GM19438 (cell line): ENCODE measurements around the gene AARS1.
A peak's percentile ranks its signal among the peaks of the same experiment; 100 is the strongest.
"Not testable (repeated sequence)": the region's sequence is repeated elsewhere in the genome, so short reads cannot be mapped to it uniquely, and the experiment has no call there.

ENCODE experiments used
- ATAC-seq: cut with Tn5 transposase; IDR thresholded peaks from one replicate; pipeline ENCODE4 v1.9.1; 2021; ENCODE audit warnings: low read depth; ENCODE audit not compliant: unreplicated experiment

Gene AARS1

GRCh38 chr16:70276392-70276791, 12.9 kb downstream of the AARS1 start:
- ATAC-seq = no peak

DNA sequence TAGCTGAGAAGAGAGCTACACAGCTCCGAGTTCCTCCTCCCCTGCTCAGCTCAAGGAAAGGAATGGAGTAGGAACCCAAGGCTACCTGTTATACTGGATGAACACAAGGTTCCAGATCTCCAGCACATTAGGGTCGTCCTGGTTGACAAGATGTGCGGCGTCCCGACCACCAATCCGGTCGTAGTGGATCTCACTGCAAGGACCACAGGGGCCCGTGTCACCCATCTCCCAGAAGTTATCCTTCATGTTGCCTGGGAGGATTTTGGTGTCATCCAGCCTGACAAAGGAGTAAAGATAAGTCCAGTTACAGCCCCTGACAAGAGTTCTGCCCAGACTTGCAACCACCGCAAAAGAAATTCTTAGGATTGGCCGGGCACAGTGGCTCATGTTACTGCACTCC, 17.6 kb downstream of the AARS1 start:
- no peak for ATAC-seq

DNA sequence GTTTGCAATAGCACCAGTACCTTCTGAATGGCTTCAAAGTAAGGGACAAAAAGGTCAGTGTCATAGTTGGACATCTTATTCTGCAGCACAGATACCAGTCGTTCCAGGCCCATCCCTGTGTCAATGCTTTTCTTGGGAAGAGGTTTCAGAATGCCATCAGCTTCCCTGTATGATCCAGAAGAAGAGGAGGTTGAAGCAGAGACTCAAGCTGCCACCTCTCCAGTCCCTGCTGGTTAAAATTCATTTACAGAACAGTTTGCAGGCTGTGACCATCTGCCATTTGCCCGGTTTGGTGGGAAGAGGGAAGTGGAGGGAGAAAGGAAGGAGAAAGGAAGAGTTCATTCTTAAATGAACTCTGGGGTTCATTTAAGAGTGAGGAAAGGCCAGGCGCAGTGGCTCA, 19.1 kb downstream of the AARS1 start:
- no peak for ATAC-seq

DNA sequence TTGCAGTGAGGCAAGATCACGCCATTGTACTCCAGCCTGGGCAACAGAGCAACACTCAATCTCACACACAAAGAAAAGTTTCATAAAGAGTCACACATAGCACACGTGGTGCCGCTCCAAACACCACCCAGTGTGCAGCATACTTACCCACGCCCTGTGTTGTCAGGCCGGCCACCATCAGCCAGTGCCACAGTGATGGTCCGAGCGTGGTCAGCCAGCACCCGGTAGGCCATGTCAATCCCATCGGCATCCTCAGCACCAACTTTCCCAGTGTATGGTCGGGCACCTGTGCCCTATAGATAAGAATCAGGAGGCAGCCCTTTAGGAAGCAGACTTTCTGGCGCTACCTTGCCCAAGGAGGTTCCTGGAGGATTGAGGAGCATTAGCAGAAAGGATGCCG, 19.8 kb downstream of the AARS1 start:
- ATAC-seq = no peak

GRCh38 chr16:70267922-70268321, 21.4 kb downstream of the AARS1 start:
- not testable (repeated sequence) for ATAC-seq

DNA sequence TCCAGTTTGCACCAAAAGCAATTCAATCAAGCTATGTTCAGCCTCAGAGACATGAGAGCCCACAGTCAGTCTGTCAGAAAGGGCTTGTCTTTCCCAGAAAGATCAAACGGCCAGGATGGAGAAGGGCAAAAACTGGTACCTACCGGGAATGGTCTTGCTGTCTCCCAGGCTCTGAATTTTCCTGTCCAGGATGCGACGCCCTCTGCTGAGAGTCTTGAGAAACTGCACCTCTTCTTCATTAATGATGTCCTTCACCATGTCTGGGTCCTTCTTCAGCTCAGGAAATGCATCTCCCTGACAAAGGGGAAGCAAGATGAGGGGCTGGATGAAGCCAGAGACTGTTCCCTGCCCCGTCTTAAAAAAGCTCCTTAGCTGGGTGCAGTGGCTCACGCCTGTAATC, 21.8 kb downstream of the AARS1 start:
- no peak for ATAC-seq

GRCh38 chr16:70259903-70260302, 29.4 kb downstream of the AARS1 start:
- ATAC-seq = not testable (repeated sequence)

- ATAC-seq = no peak
These were observed 30.4 kb downstream of the AARS1 start for GRCh38 chr16:70258946-70259345.

GRCh38 chr16:70258065-70258464, 31.2 kb downstream of the AARS1 start:
- ATAC-seq = no peak

- ATAC-seq = no peak
These were observed 31.9 kb downstream of the AARS1 start for GRCh38 chr16:70257391-70257790.

DNA sequence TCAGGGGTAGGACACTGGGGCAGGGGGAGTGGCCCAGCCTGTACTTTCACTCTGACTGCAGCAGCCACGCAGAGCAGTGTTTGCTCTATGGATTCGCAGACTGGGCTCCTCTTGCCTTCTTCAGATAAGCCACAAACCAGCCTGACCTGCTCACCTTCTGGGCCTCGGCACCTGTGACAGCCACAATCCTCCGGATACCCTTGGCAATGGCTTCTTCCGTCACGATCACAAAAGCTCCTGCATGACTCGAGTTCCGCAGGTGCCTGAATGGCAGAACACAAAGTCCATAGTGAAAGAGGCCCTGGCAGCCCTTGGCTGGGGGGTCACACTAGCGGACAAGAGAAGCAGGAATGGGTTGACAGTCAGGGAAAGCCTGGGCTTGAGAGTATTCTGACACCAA, 33.7 kb downstream of the AARS1 start:
- ATAC-seq = no peak

DNA sequence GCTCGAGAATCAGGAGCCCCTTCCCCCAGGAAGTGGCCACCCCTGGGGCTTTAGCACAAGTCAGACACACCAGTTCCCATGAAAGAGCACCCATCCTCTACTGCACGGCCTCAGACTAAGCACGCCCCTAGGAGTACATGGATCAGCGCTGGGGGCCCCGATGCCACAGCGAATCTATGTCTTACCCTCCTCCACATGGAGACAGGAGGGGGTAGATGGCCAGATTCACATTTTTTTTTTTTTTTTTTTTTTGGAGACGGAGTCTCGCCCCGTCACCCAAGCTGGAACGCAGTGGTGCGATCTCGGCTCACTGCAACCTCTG, 34.4 kb downstream of the AARS1 start:
- no peak for ATAC-seq

GRCh38 chr16:70254180-70254964, 34.9 kb downstream of the AARS1 start:
- ATAC-seq = no peak

DNA sequence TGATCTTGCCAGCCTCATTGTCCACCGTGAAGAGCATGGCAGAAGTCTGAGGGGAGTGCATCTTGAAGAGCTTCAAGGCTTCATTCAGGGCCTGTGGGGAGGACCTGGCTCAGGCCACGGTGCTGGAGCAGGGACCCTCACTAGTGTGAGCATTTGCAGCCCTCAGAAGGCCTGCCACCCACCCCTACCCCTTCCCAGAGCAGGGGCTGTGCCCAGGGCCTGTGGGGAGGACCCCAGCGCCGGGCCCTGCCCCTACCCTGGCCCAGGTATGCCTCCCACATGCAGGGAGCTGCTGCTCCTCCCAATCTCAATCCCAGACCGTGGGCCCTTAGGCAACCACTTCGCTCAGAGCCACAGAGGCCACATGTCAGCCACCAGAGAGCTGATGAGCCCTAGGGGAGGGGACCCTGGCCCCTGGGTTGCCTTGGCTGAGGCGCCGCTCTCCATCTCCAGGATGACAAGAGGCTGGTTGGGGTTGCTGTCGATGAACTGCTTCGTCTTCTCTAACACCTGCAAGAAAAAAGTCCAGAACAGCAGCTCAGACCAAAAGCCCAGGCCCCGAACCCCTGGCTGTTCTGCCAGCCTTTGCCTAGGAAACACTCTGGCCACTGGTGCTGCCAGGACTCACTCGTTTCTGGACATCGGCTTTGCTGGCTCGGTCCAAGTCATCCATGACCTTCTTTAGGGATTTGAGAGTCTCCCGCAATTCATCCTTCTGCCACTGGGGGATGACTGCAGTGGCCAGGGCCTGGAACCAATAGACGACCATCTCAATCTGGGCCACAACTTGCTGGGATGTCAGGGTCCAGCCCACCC, 35.8 kb downstream of the AARS1 start:
- ATAC-seq = no peak

GRCh38 chr16:70252355-70252988, 36.8 kb downstream of the AARS1 start:
- no peak for ATAC-seq

GRCh38 chr16:70251629-70252354, 37.5 kb downstream of the AARS1 start, which contains the start of gene EXOSC6:
Gene EXOSC6 (minus strand): TSS chr16:70251940. CDS start chr16:70251900, 40 bp downstream.
- ATAC-seq = peak; percentile 75

DNA sequence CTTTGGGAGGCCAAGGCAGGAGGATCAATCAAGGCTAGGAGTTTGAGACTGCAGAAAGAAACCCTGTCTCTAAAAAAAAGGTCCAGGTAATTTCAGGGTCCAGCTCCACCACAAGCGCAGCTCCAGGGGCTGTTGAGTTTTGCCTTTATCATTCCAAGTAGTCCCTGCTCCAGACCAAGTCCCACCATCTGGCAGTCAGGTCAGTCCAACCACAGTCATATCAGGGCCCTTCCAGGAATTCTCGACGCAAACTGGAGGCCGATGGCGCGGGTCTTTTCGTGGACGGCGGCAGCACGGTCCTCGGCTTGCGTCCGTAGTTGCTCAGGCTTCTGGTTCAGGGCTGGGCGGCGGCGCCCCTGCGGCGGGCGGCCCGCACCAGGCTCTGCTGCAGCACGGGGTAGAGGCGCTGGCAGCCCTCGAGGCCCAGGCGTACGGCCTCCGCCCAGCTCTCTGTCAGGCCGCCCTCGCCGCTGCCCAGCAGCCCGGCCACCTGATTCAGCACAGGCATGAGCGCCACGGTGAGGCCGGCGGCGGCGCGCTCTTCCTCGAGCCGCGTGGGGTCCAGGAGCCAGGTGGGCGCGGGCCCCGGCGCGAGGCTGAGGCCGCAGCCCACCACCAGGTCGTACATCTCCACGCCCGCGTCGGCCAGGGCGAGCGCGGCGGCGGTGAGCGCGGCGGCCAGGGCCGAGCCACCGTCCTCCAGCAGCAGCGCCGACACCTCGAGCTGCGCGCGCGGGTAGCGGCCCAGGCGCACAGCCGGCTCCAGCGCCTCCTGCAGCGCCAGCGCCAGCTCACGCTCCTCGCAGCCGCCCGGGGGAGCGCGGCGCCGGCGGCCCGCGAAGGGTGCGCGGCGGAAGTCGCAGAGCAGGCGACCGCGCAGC, 38.3 kb downstream of the AARS1 start:
- peak; percentile 34 for ATAC-seq

DNA sequence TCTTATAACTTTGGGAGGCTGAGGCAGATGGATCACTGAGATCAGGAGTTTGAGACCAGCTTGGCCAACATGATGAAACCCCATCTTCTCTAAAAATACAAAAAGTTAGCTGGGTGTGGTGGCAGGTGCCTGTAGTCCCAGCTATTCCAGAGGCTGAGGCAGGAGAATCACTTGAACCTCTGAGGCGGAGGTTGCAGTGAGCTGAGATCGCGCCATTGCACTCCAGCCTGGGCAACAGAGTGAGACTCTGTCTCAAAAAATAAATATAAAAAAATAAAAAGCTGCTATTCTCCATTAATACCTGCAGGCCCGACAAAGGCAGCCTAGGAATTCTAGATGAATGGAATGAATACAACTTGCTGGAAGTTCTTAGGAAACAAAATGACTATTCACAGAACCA, 39.6 kb downstream of the AARS1 start:
- not testable (repeated sequence) for ATAC-seq

DNA sequence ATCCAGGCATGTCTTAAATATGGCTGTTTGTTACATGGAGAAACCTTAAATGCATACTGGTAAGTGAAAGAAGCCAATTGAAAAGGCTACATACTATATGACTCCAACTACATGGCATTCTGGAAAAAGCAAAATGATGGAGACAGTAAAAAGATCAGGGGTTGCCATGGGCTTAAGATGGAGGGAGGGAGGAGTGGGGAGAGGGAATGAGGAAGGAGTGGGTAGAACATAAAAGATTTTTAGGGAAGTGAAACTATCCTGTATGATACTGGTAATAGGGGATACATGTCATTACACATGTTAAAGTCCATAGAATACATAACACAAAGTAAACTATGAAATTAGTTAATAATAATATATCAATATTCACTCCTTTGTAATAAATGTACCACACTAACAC, 50.5 kb downstream of the AARS1 start:
- not testable (repeated sequence) for ATAC-seq

- not testable (repeated sequence) for ATAC-seq
These were observed 57.5 kb downstream of the AARS1 start for GRCh38 chr16:70231831-70232230.
